ENCODE results near the gene BRAT1. TPM values are rescaled to one million over a fixed set of nuclear protein-coding genes. Genes with fewer than 3 reads are reported as not detected.

Gene BRAT1
- total RNA-seq, 1 donor from 2014 or later: 52.7 TPM

- Mint-ChIP-seq H3K27ac (ENCODE audit: unreplicated experiment) (no peak overlapping the region), H3K36me3 (ENCODE audit: low read depth) (peaks cover 2% of the 10 kb centered on the region), H3K4me1 (no peaks in the 10 kb centered on the region), H3K4me3 (no peak overlapping the region), H3K27me3 (ENCODE audit: low read depth) (no peaks in the 10 kb centered on the region), H3K9me3 (no peaks in the 10 kb centered on the region)
- no peak for TF ChIP-seq CTCF (conservative IDR thresholded peaks at IDR 0.05)
- DNase-seq (ENCODE audit: low read depth, low spot score): no peak
Measured at GRCh38 chr7:2544541-2545188, 10.7 kb downstream of the BRAT1 start.

DNA sequence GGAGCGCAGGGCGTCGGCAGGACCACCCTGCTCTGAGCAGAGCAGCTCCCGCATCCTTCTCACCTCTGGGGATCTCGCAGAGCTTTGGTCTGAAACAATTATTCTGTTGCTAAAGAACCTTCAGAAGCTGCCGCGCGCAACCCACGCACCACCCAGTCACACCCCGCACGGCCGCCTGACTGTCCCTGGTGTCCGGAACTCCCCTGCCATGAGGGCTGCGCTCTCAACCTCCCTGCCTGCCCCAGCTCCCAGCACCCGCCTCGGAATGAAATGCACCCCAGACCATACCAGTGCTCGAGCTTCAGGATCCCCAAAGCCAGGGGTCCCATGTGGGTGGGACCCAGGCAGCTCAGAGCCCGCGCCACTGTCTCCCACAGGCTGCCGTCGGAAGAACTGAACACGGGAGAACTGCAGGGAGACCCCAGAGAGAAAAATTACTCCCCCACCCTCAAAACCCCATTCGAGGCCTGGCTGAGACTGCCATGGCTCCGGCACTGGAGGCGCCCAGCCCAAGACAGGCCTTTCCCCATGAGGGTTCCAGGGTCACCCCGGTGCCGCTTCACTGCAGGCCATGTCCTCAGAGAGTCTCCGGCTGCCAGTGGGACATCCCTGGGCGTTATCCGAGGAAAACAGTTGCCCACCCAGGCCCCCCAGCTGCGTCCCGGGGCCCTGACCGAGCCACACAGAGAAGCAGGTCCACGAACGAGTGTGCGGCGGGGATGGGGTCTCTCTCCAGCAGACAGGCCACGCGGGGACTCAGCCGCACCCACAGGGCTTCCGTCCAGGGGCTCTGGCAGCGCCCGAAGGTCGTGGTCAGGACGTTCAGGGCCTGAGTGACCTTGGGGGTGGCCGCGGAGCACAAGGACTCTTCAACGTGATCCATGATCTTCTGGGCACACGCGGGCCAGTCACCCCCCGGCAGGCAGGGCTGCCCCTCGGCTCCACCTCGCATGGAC, 12.1 kb downstream of the BRAT1 start:
- no peak for DNase-seq (ENCODE audit: low read depth, low spot score)
- Mint-ChIP-seq H3K27me3 (ENCODE audit: low read depth) (no peaks in the 10 kb centered on the region), H3K36me3 (ENCODE audit: low read depth) (peaks cover 2% of the 10 kb centered on the region), H3K9me3 (no peaks in the 10 kb centered on the region), H3K4me3 (no peak overlapping the region), H3K27ac (ENCODE audit: unreplicated experiment) (peak overlapping the region; percentile 50), H3K4me1 (no peaks in the 10 kb centered on the region)
- no peak for TF ChIP-seq CTCF (conservative IDR thresholded peaks at IDR 0.05)

- DNase-seq (ENCODE audit: low read depth, low spot score): no peak
- no peak overlapping the region for H3K4me3 Mint-ChIP-seq
- no peaks in the 10 kb centered on the region for H3K9me3 Mint-ChIP-seq
- no peaks in the 10 kb centered on the region for H3K27me3 Mint-ChIP-seq (ENCODE audit: low read depth)
- TF ChIP-seq CTCF (conservative IDR thresholded peaks at IDR 0.05): no peak
- no peaks in the 10 kb centered on the region for H3K36me3 Mint-ChIP-seq (ENCODE audit: low read depth)
- H3K4me1 Mint-ChIP-seq: no peaks in the 10 kb centered on the region
- no peak overlapping the region for H3K27ac Mint-ChIP-seq (ENCODE audit: unreplicated experiment)
Measured at GRCh38 chr7:2542011-2542915, 13.1 kb downstream of the BRAT1 start.

DNA sequence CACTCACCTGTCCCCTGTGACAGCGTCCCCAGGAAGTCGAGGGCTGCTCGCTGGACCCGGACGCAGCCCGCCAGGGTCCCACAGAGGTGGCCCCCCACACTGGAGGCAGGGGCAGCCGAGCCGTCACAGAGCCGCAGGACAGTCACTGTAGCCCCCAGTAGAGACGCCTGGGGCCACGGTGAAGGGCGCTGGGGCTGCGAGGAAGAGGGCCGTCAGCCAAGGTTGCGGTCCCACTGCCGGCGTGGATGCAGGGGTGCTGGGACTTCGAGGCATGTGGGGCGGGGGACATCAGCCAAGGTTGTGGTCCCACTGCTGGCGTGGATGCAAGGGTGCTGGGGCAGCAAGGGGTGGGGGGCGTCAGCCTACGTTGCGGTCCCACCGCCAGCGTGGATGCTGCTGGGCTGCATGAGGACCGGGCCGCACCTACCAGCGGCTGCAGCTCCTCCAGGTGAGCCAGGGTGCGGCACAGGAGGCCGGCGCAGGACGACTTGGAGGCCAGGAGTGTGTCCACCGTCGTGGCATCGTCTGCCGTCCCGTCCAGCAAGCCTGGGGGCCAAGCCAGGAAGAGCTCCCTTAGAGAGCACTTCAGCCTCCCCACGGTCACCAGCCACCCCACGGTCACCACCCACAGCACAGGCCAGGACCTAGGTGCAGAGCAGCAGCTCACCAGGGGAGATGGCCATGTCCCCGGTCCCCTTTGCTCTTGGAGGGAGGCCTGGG, 13.9 kb downstream of the BRAT1 start:
- Mint-ChIP-seq H3K4me3 (no peak overlapping the region), H3K9me3 (no peaks in the 10 kb centered on the region), H3K27me3 (ENCODE audit: low read depth) (no peaks in the 10 kb centered on the region), H3K36me3 (ENCODE audit: low read depth) (no peaks in the 10 kb centered on the region), H3K27ac (ENCODE audit: unreplicated experiment) (no peak overlapping the region), H3K4me1 (no peaks in the 10 kb centered on the region)
- DNase-seq (ENCODE audit: low read depth, low spot score): no peak
- TF ChIP-seq CTCF (conservative IDR thresholded peaks at IDR 0.05): no peak

- no peak overlapping the region for H3K27ac Mint-ChIP-seq (ENCODE audit: unreplicated experiment)
- no peaks in the 10 kb centered on the region for H3K9me3 Mint-ChIP-seq
- no peak for TF ChIP-seq CTCF (conservative IDR thresholded peaks at IDR 0.05)
- no peak overlapping the region for H3K4me3 Mint-ChIP-seq
- no peaks in the 10 kb centered on the region for H3K36me3 Mint-ChIP-seq (ENCODE audit: low read depth)
- DNase-seq (ENCODE audit: low read depth, low spot score): no peak
- H3K4me1 Mint-ChIP-seq: no peaks in the 10 kb centered on the region
- no peaks in the 10 kb centered on the region for H3K27me3 Mint-ChIP-seq (ENCODE audit: low read depth)
Measured at GRCh38 chr7:2540641-2541051, 14.7 kb downstream of the BRAT1 start.
